PC-3 (cell line): Measurements from ENCODE around the gene NKTR.
A peak's percentile ranks its signal among the peaks of the same experiment; 100 is the strongest.

Experiments
- CTCF ChIP-seq: fragments of 300-600 bp; sonication (generic); conservative IDR thresholded peaks from 2 replicates; pipeline ENCODE4 v1.5.1; 2017; ENCODE audit warnings: antibody characterized with exemption, low read depth, mild to moderate bottlenecking, low read length
- EZH2 ChIP-seq: fragments of 300-600 bp; sonication (generic); IDR thresholded peaks from one replicate; pipeline ENCODE4 v1.6.1; 2017; ENCODE audit warnings: antibody characterized with exemption, mild to moderate bottlenecking, low read length; ENCODE audit not compliant: unreplicated experiment
- EZH2phosphoT487 ChIP-seq: fragments of 300-600 bp; sonication (generic); IDR thresholded peaks from 2 replicates; pipeline ENCODE4 v1.6.1; 2018; ENCODE audit warnings: mild to moderate bottlenecking, antibody characterized with exemption, low read length, borderline replicate concordance

DNA sequence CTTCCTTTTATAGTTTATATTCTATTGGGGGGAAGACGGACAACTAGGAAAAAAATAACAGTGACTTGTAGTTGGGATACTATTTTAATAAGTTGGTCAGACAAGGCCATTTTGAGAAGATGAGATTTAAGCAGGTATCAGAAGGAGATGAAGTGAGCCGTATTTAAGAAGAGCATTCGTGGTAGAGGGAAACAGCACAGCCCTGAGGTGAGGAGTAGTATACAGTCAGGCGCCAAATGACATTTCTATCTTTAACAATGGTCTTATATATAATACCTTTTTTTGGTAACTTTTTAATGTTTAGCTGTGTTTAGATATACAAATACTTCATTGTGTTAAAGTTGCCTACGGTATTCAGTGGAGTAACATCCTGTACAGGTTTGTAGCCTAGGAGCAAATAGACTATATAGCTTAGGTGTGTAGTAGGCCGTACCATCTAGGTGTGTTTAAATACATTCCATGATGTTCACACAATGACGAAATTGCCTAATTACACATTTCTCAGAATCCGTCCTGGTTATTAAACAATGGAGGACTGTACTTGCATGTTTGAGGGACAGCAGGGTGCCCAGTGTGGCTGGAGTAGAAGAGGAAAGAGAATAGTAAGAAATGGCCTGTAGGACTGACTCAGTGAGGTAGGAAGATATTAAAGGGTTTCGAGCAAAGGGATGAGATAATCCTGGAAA lies 1.6 kb downstream of the NKTR start:
- peak; percentile 44 for TF ChIP-seq CTCF
- no peak for TF ChIP-seq EZH2phosphoT487
- no peak for TF ChIP-seq EZH2
